K562 (cell line): ENCODE results near the gene COG4. TPM values are rescaled to one million over a fixed set of nuclear protein-coding genes. Genes with fewer than 3 reads are reported as not detected.

Experiments used
- AFF1 ChIP-seq, 2 experiments: fragments of 450-650 bp; IDR thresholded peaks; 2 replicates each; pipeline ENCODE4 v1.6.1; 2018; ENCODE audit warnings: mild to moderate bottlenecking in 2 of 2, low read depth in 1 of 2; ENCODE audit not compliant: partially characterized antibody in 2 of 2
- ATF6 ChIP-seq: sonication (generic); formaldehyde crosslinking; IDR thresholded peaks from 2 replicates; pipeline ENCODE4 v1.4.0; 2020; ENCODE audit warnings: mild to moderate bottlenecking, missing genetic modification reagents
- BRF1 ChIP-seq: IDR thresholded peaks from 3 replicates; pipeline ENCODE4 v1.6.1; 2011; ENCODE audit warnings: borderline replicate concordance, mild to moderate bottlenecking; ENCODE audit not compliant: insufficient read length; ENCODE audit errors: extremely low read depth
- CC2D1A ChIP-seq: fragments of 450-650 bp; IDR thresholded peaks from 2 replicates; pipeline ENCODE4 v1.6.1; 2017; ENCODE audit warnings: mild to moderate bottlenecking
- CEBPB ChIP-seq: fragments of 450-650 bp; IDR thresholded peaks from 2 replicates; pipeline ENCODE4 v1.6.1; 2016; ENCODE audit warnings: missing genetic modification characterization, missing compliant biosample characterization
- DMBX1 ChIP-seq: fragments of 250-450 bp; sonication (Bioruptor Pico); IDR thresholded peaks from 2 replicates; pipeline ENCODE4 v1.8.0; 2022; ENCODE audit warnings: inconsistent platforms, mild to moderate bottlenecking, moderate library complexity, borderline replicate concordance
- FOXJ2 ChIP-seq: fragments of 200-800 bp; sonication (Bioruptor generic); IDR thresholded peaks from 2 replicates; pipeline ENCODE4 v1.6.1; 2016; ENCODE audit warnings: missing genetic modification characterization, missing compliant biosample characterization
- HCFC1 ChIP-seq: IDR thresholded peaks from 2 replicates; pipeline ENCODE4 v1.6.1; 2012; ENCODE audit warnings: low read depth, low read length, improper control_type of control experiment
- RBM22 ChIP-seq: fragments of 200-400 bp; formaldehyde crosslinking; IDR thresholded peaks from 2 replicates; pipeline ENCODE4 v1.6.1; 2018; ENCODE audit warnings: low read length, low read depth; ENCODE audit not compliant: poor library complexity, severe bottlenecking
- RBM39 ChIP-seq: fragments of 200-400 bp; formaldehyde crosslinking; optimal IDR thresholded peaks from 2 replicates; pipeline ENCODE3; 2018; ENCODE audit warnings: low read depth, low read length
- SP2 ChIP-seq: IDR thresholded peaks from 2 replicates; pipeline ENCODE4 v1.6.1; 2011; ENCODE audit warnings: mild to moderate bottlenecking, low read depth, low read length, moderate library complexity; ENCODE audit not compliant: poor library complexity, severe bottlenecking; ENCODE audit errors: extremely low read depth
- SRSF7 ChIP-seq: fragments of 200-400 bp; formaldehyde crosslinking; optimal IDR thresholded peaks from 2 replicates; pipeline ENCODE3; 2017; ENCODE audit warnings: mild to moderate bottlenecking, low read depth, low read length
- TOE1 ChIP-seq, 2 experiments: fragments of 450-650 bp in 1 of 2; sonication (generic) in 1 of 2; formaldehyde crosslinking in 1 of 2; IDR thresholded peaks; 2 replicates each; pipeline versions ENCODE4 v1.7.1 to v1.8.0; 2016 to 2022; ENCODE audit warnings: borderline replicate concordance in 2 of 2, mild to moderate bottlenecking in 2 of 2, antibody characterized with exemption in 1 of 2, inconsistent platforms in 1 of 2, low read depth in 1 of 2, missing genetic modification reagents in 1 of 2, moderate library complexity in 1 of 2
- ZBTB1 ChIP-seq: sonication (generic); formaldehyde crosslinking; IDR thresholded peaks from 2 replicates; pipeline ENCODE4 v1.8.1; 2023; ENCODE audit warnings: missing genetic modification reagents, low read depth, mild to moderate bottlenecking, borderline replicate concordance
- ZBTB7A ChIP-seq: IDR thresholded peaks from 2 replicates; pipeline ENCODE4 v1.6.1; 2011; ENCODE audit warnings: low read depth, mild to moderate bottlenecking, low read length, moderate library complexity, borderline replicate concordance; ENCODE audit not compliant: control insufficient read depth
- ZBTB9 ChIP-seq: fragments of 450-650 bp; formaldehyde crosslinking; IDR thresholded peaks from 2 replicates; pipeline ENCODE4 v1.4.0; 2020; ENCODE audit warnings: mild to moderate bottlenecking, moderate library complexity
- ZFX ChIP-seq: sonication (generic); formaldehyde crosslinking; IDR thresholded peaks from 2 replicates; pipeline ENCODE4 v1.8.0; 2022; ENCODE audit warnings: mild to moderate bottlenecking, missing genetic modification reagents, moderate library complexity
- ZNF324 ChIP-seq: fragments of 250-450 bp; sonication (Bioruptor Pico); IDR thresholded peaks from 2 replicates; pipeline ENCODE4 v1.4.0; 2020; ENCODE audit warnings: mild to moderate bottlenecking
- ZSCAN32 ChIP-seq: fragments of 450-650 bp; formaldehyde crosslinking; IDR thresholded peaks from 2 replicates; pipeline ENCODE4 v1.4.0; 2020; ENCODE audit warnings: mild to moderate bottlenecking, moderate library complexity
- polyA plus RNA-seq, 8 experiments: library from polyadenylated mRNA; depleted of rRNA in 4 of 8; stranded (reverse) in 5 of 8; unstranded in 3 of 8; fragments of >200 nt; fragmentation: Nextera tagmentation in 2 of 8; fragmentation: Illumina TruSeq in 1 of 8; extraction: Ambion mirVana in 2 of 8; extraction: Trizol in 1 of 8; gene quantifications; 2 replicates each; pipeline versions ENCODE4 v1.2.1 to v1.2.3, GENCODE V29; 2011 to 2014; ENCODE audit warnings: inconsistent platforms in 1 of 8, missing spikeins in 1 of 8
- total RNA-seq, 7 experiments: library from RNA; depleted of rRNA in 6 of 7; stranded (reverse); fragments of >200 nt in 6 of 7; fragmentation: Illumina TruSeq in 2 of 7; extraction: Trizol in 2 of 7; gene quantifications; 2 replicates each; pipeline versions ENCODE4 v1.2.1 to v1.2.3, GENCODE V29; 2011 to 2021; ENCODE audit warnings: low replicate concordance in 1 of 7

Gene COG4
- total and polyA plus RNA-seq, 9 of the 15 experiments (the other 6 are each of a cell fraction or from before 2014, with no cell fraction given): 13.7 to 73.9 (median 44.2) TPM

GRCh38 chr16:70438969-70439862 is 84.1 kb downstream of the COG4 start, which contains the start of gene ST3GAL2 (continued):
- TF ChIP-seq ATF6 (CRISPR knock-in tag) (no peak), ZBTB1 (no peak), SRSF7 (no peak), ZNF324 (CRISPR knock-in tag) (no peak), BRF1 (no peak), ZBTB7A (peak; percentile 99), ZSCAN32 (CRISPR knock-in tag) (no peak), RBM39 (no peak), TOE1 (IDR thresholded peaks at IDR 0.05; ENCODE audit: borderline replicate concordance) (peak; percentile 77; the same call in 1 of the 2 replicates), TOE1 (CRISPR knock-in tag; IDR thresholded peaks at IDR 0.05; ENCODE audit: borderline replicate concordance, low read depth) (no peak), ZFX (CRISPR knock-in tag) (peak; percentile 35), DMBX1 (CRISPR knock-in tag) (peak; percentile 95; the same call in 1 of the 2 replicates), RBM22 (no peak), CC2D1A (no peak), FOXJ2 (tag) (no peak; the same call in 1 of the 2 replicates), ZBTB9 (peak; percentile 95), AFF1 (IDR thresholded peaks at IDR 0.05; ENCODE audit: low read depth in 1 of 2, partially characterized antibody in 2 of 2) (peak; percentile 89 to 100), HCFC1 (peak; percentile 99), SP2 (no peak), CEBPB (tag) (no peak)
